Hematopoietic multipotent progenitor cell treated with erythropoietin and hydrocortisone succinate and interleukin-3 and kit ligand, for 17 days (in vitro differentiated cells): Measurements from ENCODE around the gene NCAM2.

Source experiments
- DNase-seq: peaks from one replicate; pipeline ENCODE4 v3.0.0-alpha.2; 2015; ENCODE audit warnings: low spot score

The NCAM2 gene

GRCh38 chr21:21028275-21028820 is 30.1 kb downstream of the NCAM2 start:
- DNase-seq = no peak

DNA sequence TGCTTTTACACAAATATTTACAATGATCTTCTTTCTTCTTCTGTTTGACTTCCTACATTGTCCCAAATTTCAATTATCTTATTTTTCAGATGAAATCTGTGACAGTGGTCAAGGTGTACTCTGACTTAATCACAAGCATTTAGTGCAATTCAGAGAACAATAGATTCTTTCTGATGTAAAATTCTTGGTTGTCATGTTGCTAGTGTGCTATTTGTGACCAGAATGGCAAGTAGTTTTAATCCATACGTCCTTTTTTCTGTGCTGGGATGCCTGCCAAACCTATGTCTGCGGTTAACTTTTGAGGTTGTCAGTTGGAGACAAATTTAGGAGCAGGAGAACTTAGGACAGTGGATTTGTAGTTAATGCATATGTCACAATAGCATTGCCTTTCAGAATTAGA is 31.0 kb downstream of the NCAM2 start:
- no peak for DNase-seq

DNA sequence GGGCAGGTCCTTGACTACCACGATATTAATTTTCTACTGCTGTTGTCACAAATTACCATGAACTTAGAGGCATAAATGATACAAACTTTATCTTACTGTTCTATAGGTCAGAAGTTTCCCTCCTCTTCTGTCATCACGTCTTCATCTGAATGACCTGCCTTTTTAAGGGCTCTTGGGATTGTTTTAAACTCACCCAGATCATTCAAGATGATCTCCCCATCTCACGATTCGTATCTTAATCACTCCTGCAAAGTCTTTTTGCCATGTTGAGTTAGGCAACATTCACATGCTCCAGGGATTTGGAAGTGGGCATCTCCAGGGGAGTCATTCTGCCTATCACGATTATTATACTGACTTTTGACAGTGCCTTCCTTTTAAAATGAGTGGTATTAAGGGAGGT is 32.1 kb downstream of the NCAM2 start:
- no peak for DNase-seq

DNA sequence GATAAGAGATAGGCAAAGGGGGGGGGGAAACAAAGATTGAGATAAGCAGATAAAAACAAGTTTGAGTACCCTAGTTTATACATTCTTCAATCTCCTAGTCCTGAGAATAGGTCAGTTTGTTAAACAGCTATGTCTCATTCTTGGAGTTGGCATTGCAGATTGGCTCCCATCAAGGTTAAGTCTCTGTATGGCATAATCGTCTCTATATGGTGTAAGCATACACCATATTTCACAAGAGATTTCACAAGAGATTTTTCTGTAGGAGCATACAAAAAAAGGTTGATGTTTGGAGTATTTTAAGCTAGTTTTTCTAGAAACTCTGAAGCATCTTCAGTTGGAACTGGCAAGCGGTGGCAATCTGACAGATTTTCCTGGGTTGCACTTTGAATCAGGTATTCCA is 35.8 kb downstream of the NCAM2 start:
- DNase-seq = no peak

GRCh38 chr21:21039624-21040170 is 41.5 kb downstream of the NCAM2 start:
- DNase-seq = no peak

GRCh38 chr21:21045518-21045917 is 47.3 kb downstream of the NCAM2 start:
- DNase-seq = no peak

GRCh38 chr21:21046063-21046462 is 47.9 kb downstream of the NCAM2 start:
- DNase-seq = no peak

GRCh38 chr21:21051109-21052055 is 53.2 kb downstream of the NCAM2 start:
- DNase-seq = no peak

DNA sequence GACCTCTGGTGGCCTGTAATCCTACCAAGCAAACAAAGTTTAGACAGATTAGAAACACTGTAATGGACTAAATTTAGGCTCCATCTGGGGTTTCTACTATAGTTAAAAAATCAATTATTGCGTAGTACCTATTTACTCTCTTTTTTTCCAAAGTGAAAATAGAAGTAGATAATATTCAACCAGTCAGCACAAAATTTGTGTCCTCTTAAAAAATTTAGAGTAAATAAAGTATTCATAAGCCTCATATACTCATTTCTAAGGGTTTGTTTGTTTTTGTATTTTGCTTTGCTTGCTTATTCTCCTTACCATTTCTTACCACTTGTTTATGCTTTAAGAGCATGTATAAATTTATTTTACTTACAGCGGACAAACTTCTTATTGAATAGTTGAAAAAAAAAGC is 54.5 kb downstream of the NCAM2 start:
- DNase-seq = no peak

GRCh38 chr21:21057349-21058062 is 59.3 kb downstream of the NCAM2 start:
- DNase-seq = no peak

DNA sequence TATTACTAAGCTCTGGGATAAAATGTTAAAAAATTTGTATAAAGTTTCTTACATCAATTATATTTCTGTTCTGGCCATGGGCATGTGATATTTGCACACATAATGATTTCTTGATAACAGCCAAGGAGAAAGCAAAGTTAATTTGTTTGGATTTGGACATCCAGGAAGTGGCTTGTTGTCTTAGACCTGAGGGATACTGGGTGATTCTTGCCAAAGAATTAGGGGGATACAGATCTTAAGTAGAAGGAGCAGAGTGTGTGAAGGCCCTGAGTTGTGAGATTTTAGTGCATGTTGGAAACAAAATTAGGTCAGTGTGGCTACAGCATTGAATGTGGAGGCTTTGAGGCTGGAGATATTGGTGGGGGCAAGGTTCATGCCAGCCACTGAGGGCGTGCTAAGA is 65.6 kb downstream of the NCAM2 start:
- DNase-seq = no peak

- DNase-seq = no peak
Observed at GRCh38 chr21:21064353-21064752, 66.1 kb downstream of the NCAM2 start.

- no peak for DNase-seq
Observed at GRCh38 chr21:21067375-21067774, 69.2 kb downstream of the NCAM2 start.

DNA sequence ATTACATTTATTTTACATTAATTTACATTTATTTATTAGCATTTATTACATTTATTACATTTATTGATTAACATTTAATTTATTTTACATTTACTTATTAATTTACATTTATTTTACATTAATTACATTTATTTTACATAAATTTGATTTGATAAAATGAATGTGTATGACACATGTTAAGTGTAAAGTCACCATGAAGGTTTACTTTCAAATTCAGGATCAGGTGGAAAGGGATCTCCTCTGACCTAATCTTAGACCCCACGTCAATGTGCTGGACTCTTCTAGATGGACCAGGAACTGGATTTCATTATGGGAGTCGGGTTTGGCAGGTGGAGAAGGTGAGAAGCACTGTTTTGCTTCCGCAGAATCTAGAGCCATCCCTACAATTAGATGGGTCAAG is 76.1 kb downstream of the NCAM2 start:
- no peak for DNase-seq

DNA sequence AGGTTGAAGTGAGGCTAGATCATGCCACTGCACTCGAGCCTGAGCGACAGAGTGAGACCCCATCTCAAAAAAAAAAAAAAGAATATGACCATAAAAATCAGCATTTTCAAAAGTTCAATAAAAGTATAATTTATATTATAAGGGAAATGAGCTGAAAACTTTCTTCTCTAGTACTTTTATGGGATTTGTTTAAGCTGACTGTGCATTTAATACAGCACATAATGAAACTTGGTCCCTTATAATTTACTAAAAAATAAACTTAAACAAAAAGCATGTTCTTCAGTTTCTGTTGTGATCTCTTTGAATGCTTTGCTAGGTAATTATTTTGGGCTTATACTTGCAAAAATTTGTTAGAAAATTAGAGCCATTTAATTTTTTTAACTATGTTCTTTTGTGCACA is 77.8 kb downstream of the NCAM2 start:
- DNase-seq = no peak

GRCh38 chr21:21076491-21076890 is 78.3 kb downstream of the NCAM2 start:
- DNase-seq = no peak

- no peak for DNase-seq
Observed at GRCh38 chr21:21079646-21080045, 81.4 kb downstream of the NCAM2 start.

DNA sequence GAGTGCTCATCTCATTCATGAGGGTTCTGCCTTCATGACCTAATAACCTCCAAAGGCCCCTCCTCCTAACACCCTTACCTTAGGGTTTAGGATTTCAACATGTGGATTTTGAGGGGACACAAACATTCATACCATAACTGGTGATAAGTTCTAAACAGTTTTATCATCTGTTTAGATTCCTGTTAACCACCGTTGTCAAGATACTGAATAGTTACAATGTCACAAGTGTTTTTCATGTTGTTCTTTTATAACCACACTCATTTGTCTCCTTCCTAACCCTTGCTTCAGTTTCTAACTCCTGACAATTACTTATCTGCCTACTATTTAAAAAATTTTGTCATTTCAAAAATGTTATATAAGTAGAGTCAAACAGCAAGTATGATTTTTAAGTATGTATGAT is 86.0 kb downstream of the NCAM2 start:
- no peak for DNase-seq

GRCh38 chr21:21085206-21085605 is 87.0 kb downstream of the NCAM2 start:
- DNase-seq = no peak

GRCh38 chr21:21096956-21097355 is 98.7 kb downstream of the NCAM2 start:
- no peak for DNase-seq

- no peak for DNase-seq
Observed at GRCh38 chr21:21097466-21097865, 99.3 kb downstream of the NCAM2 start.

DNA sequence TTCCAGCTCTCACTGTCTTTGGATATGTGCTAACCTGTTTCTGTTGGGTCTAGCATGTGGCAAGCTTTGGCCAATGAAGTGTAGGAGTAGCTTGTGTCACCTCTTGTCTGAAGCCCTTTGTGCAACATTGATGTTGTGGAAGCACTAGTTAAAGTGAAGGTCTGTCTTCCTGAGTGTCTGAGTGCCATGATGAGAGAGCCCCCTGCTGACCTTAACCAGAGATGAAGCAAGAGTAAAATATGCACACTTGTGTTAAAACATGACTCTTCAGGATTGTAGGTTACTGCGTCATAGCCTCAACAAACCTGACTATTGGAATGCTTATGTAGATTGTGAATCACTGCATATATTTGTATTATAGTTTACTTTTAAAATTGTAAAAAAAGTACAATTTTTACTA is 103.7 kb downstream of the NCAM2 start:
- DNase-seq = no peak

- no peak for DNase-seq
Observed at GRCh38 chr21:21102896-21103295, 104.7 kb downstream of the NCAM2 start.
